NCI-H2196 (cell line): ENCODE measurements around the gene APC.

Experiments used
- DNase-seq: peaks from one replicate; lab custom pipeline; 2025; ENCODE audit not compliant: unreplicated experiment; lab: John Stamatoyannopoulos, UW

APC gene

DNA sequence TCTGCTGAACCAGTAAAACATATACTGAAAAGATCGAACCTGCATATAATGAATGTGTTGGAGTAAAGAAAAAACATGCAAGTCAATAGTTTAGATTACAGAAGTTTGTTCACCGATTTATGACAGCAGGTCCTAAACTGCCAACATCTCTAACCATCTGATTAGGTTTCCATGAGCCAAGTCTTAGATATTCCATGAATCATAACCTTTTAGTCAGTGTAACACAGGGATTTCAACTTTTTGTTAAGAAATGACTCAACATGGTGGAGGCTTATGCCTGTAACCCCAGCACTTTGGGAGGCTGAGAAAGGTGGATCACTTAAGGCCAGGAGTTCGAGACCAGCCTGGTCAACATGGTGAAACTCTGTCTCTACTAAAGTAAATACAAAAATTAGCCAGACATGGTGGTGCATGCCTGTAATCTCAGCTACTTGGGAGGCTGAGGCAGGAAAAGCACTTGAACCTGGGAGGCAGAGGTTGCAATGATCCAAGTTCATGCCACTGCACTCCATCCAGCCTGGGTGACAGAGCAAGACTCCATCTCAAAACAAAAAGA, 38.7 kb downstream of the APC start:
- no peak for DNase-seq

DNA sequence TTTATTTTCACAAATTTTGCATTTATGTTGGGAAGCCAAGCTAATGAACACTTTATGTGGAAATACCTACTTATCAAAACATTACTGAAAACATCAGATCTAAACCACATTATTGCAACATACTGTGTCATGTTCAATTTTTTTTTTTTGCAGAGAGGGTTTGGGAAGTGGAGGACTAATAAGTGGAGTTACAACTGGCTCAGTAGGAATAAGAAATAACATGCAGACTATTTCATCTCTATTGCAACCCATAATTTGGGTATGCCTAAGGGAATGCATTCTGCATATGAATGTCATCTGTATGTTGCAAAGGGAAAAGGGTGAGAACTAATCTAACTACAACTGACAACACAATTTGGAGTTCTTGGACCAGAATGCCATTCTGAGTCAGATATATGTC, 41.8 kb downstream of the APC start:
- DNase-seq, result no peak

DNA sequence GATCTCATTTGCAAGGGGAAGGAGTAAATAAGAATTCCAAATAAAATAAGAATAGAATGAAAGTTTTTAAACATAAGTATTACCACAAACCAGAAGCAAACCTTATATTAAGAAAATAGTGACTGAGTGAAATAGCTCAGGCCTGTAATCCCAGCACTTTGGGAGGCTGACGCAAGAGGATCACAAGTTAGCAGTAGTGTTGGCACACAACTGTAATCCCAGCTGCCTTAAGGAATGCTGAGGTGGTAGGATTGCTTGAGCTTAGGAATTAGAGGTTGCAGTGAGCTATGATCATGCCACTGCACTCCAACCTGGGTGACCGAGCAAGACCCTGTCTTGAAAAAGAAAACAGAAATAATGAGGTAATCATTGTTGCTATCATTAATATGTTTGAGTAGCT, 47.0 kb downstream of the APC start:
- DNase-seq, result no peak

DNA sequence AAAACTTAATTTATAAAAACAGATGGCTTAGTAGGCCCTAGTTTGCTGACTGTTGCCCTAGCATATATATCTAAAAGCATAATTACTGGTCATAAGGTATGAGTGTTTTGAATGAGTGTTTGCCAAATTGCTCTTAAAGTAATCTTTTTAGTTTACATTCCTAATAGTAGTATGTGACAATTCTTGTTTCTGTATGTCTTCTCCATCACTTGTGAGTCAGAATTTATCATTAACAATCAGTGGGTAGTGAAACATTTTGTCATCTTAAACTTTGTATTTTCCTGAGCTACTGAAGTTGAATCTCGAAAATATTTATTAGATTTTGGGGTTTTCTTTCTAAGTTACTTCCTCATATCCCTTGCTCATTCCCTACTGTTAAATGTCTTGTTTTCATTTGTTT, 49.6 kb downstream of the APC start:
- DNase-seq, result no peak

DNA sequence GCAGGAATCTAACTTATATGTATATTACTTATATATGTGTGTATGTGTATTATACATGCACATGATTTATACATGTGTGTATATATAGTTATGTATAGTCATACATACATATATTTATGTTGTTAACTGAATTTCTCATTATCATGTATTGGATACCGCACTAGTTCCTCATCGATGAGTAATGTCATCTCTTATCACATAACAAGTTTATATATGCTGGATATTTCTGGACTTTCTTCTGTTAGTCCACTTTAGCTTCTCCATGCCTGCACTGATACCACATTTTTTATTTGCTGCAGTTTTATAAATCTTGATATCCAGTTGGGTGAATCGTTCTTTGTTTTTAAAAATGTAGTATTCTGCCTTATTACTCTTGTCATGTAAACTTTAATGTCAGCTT, 50.2 kb downstream of the APC start:
- no peak for DNase-seq

DNA sequence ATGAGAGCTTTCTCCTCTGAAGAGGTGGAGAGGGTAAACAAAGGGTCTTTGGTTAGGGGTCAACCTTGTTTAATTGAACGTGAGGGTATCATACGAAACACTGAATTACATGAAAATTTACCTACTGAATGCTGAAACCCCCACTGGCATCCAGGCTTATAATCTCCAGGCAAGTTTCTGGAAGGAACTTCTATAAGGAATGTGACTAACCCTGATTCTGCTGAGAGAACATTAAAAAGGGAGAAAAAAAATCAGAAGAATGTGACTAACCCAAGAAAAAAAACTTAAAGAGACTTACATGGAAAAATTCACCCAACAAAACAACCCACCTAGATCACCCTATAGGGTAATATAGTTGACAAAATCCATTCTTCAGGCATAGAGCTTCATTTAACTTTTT, 55.5 kb downstream of the APC start:
- no peak for DNase-seq

DNA sequence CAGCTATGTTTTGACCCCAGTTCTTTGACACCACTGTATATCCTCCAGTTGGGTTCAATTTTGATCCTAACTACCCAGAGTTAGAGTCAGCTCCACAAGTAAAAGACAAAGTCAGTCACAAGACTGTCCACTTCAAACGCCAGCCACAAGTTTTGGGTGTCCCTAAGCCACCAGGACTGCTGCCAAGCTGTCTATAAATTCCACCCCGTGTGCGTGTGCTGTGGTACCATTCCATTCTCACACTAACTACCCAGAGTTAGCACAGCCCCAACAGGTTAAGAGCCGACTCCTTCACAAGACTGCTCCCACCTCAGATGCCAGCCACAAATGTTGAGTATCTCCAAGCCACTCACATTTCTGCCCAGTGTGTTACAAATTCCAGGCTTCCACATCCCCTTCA, 56.7 kb downstream of the APC start:
- no peak for DNase-seq

DNA sequence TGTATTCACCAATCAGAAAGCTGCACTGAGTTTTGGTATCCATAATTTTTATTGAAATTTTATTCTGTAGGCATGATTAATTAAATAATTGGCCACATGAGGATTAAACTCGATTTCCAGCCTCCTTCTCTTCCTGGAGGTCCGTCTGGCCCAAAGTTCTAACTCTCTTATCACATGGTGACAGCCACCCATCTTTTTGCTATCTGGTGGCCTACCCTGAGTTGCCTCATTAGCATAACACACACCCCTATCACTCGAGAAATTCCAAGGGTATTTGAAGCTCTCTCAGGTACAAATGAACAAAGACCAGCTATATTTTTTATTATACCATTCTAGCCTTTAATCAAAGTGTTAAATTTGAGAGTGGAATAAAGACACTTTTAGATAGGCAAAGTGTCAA, 57.7 kb downstream of the APC start:
- no peak for DNase-seq

DNA sequence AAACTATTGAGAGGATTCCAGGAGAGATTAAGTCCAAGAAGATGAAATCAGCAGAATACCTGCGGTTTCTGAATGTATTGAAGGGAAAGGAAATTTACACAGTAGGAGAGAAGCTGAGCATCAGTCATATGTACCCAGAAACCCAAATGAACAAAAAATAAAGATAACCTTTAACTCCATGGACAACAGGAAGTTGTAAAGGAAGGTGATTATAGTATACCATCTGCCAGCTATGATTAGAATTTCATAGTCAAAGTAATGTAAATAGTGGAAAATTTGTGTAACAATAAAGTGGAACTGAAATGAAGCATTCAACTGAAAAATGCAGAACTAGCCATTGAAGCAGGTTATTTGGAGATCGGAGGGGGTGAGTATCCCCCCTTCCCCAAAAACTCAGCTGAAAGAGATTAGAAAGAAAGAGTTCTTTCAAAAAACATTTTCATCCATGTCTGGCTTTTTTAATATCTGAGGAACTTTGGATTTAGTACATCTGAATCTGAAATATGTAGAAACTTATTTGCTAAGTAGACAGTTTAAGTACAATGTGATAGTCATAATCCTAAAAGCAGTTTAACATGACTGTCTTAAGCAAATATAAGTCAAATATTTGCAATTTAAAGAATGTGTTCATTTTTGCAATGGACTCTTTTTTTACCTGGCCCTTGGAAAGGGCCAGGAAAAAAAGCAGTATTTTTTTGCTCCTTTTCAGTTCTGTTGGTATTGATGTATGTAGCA, 58.4 kb downstream of the APC start:
- DNase-seq, result no peak

DNA sequence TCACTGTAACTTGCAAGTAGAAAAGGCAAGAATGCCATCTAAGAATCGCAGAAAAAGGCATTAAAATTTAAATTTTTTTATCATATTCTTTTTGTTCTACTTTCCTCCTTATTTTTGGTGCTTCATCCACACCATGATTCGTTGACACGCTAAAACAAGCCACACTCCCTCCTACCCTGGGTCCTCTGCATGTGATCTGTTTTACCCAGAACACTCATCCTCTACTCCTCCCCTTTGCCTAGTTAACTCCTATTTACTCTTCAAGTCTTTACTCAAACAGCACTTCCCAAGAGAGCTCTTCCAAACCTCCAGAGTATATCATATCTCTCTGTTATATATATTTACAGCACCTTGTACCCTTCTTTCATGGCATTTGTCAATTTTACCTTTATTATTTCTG, 62.0 kb downstream of the APC start:
- no peak for DNase-seq

DNA sequence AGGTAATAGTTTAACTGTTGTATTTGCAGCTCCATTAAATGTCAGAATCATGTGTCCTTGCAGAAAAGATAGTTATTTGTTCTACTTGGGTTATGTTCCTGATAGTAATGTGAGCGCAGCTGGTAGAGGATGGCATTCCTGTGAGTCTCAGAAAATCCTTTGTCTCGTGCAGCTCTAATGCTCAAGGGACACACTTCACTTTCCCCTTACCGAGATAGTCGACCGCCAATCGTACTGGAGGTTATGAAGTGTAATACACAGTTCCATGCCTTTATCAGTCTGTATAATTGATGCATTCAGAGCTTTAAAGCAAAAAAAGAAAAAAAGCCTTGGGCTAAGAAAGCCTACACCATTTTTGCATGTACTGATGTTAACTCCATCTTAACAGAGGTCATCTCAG, 63.2 kb downstream of the APC start:
- no peak for DNase-seq

DNA sequence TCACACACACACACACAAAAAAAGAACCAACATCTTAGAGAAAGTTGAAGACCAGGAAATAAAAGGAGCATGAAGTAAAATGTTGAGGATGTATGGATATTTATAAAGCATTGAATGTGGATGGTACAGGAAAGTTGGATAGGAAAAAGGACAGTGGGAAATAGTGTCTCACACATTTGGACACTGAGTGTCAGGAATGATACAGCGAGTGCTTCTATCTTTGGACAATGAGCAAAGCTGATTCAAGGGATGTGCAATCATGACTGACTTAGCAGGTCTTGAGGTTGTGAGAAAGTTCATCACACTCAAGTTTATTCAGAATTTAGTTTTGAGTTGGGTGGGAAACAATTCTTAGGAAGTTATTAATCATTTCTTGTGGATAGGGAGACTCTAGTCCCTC, 73.3 kb downstream of the APC start:
- DNase-seq, result no peak

DNA sequence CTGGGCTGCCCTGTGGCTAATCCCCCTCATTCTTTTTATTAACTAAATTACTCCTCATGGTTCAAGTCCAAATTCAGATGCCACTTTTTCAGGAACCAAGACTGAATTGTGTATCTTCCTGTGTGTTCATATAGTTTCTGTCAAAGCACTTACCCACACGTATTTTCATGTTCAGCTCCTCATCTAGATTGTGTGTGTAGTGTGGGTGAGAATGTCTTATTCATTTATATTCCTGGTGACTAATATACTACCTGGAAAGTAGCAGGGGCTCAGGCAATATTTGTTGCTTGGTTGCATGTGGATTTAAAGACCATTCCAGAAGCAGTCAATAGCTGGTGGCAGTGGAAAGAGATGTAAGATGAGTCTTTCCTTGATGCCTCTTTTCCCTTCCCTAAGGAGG, 74.9 kb downstream of the APC start:
- no peak for DNase-seq

DNA sequence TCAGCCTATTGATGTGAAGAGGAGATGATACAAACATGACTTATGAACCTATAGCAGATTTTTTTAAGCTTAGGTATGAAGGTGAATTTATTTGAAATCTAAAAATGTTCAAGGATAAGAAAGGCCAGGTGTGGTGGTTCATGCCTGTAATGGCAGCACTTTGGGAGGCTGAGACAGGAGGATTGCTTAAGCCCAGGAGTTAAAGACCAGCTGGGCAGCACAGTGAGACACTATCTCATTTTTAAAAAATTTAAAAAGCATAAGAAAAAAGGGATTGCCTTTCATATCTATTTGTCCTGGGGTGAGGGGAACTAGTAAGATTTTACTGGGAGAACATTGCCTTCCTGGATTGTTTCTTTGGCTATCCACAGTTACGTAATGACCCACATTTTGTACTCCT, 82.6 kb downstream of the APC start:
- no peak for DNase-seq

DNA sequence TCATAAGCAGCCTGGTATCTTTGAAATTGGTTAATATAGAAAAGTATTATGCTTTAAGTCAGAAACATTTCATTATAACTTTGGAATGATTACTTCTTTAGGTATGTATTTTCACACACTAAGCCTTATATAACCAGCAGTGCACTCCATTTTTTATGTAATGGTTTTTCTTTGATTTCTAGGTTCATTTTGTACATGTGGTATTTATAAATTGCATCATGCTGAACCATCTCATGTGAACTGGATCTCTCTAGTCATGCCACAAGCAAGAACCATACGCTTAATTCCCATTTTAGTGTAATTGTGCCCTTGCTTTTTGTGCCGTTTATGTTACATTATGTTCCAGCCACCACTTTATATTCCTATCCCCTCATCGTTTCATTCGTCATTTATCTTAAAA, 84.8 kb downstream of the APC start:
- DNase-seq, result no peak

DNA sequence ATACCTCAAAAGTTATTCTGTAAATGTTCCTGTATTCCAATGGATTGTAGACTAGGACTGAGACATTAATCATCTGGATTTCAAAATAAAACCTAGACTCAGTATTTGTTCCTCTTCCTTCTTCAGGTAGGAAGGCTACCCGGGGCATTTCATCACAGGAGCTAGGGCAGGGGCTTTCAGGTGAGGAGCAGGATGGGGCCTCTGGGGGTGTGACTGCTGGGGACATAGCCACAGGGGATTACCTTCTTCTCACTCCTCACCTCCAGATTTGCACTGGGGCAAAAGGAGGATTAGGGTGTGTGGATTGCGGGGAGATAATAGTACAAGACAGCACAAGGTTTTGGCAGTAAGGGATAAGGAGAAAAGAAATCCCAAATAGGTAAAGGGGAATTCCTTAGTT, 85.5 kb downstream of the APC start:
- DNase-seq, result no peak

DNA sequence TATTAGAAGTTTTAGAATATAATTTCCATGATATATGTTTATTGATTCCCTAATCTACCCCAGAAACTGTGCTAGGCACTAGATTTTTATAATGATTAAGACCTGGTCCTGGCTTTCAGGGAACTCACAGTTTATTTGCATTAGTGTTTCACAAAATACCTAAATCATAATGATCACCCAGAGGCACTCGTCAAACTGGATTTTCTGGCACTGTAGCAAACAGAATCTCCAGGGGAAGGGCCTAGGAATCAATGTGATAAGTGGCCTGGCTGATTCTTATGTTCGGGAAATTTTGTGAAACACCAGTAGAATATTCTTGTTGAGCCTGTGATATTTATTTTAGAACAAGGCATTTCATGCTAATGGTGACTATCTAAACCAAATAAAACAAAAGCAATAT, 86.0 kb downstream of the APC start:
- DNase-seq, result no peak

DNA sequence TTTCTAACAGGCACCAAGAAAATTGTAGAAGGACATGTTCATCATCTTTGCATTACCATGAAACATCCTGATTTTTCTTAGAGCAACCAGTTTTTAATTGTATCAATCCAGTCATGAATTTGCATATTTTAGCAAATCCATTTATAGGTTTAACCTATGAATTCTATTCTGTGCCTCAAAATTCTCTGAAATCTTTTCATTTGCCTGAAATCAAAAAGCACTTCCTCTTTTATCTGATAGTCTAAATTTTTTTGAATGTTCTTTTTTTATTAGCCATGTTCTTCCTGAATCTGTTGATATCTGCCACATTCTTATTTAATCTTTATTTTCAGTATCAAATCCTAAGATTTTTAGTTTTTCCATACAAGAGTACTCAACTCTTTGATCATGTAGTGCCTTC, 86.5 kb downstream of the APC start:
- DNase-seq, result no peak

DNA sequence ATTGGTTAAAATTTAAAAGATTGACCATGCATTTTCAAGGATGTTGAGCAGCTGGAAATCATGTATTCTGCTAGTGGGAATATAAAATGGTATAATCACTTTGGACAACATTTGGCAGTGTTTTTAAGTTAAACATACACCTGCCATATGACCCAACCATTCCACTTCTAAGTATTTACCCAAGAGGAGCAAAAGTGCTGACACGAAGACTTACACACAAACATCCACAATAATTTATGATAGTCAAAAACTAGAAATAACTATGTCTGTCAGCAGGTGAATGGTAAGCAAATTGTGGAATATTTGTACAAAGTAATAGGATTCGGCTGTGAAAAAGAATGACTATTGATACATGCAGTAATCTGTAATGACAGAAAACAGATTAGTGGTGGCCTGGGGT, 92.7 kb downstream of the APC start:
- DNase-seq, result no peak

DNA sequence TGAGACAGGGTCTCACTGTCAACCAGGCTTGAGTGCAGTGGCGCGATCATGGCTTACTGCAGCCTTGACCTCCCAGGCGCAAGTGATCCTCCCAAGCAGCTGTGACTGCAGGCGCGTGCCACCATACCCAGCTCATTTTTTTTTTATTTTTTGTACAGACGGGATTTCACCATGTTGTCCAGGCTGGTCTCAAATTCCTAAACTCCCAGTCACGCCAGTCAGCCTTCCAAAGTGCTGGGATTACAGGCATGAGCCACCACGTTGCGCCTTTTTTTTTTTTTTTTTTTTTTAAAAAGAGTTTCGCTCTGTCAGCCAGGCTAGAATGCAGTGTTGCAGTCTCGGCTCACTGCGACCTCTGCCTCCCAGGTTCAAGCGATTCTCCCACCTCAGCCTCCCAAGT, 96.3 kb downstream of the APC start:
- no peak for DNase-seq

DNA sequence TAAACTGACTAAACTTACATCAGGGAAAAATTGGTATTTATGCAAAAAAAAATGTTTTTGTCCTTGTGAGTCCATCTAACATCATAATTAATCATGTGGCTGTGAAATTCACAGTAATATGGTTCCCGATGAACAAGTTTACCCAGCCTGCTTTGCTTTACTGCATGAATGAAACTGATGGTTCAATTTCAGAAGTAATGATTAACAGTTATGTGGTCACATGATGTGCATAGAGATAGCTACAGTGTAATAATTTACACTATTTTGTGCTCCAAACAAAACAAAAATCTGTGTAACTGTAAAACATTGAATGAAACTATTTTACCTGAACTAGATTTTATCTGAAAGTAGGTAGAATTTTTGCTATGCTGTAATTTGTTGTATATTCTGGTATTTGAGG, 106.8 kb downstream of the APC start:
- DNase-seq, result no peak

DNA sequence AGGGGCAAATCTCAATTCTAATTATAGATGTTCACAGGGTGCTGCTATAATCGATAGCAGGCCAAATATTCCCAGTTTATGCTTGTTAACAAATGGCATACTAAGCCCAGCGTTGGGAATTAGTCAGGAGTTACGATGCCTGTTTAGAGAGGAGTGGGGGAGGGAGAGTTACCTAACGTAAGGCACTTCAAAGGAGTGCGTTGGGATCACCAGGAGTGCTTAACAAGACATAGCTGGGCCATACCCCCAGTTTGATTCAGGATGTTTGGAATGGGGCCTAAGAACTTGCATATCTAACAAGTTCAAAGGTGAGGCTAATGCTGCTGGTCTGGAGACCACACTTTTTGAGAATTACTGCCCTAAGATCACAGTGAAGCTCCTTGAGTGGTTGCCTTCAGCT, 108.9 kb downstream of the APC start:
- no peak for DNase-seq

DNA sequence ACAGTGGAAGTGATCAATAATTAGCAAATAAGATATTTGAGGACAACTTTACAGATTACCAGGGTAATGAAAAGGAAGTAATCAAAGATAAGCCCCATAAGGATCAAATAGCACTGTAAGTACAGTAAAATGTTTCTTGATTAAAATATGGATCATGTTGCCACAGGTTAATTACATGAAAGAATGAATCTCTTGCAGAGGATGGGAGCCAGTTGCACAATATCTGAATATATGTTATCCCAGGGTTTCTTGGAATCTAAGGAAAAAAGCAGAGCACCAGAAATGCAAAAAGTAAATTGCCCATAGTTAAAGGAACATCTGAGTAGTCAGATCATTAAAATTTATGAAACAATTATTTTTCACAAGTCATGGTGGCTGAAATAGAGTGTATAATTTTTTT, 109.6 kb downstream of the APC start:
- DNase-seq, result no peak
